GM12892 (cell line): Measurements from ENCODE around the gene DCLK2.

Experiments
- POLR2A ChIP-seq: IDR thresholded peaks from 2 replicates; pipeline ENCODE4 v1.6.1; 2011; ENCODE audit warnings: low read depth, low read length, control low read depth
- POLR2AphosphoS5 ChIP-seq: IDR thresholded peaks from 2 replicates; pipeline ENCODE4 v1.6.1; 2011; ENCODE audit warnings: low read depth, low read length, control low read depth
- TAF1 ChIP-seq: IDR thresholded peaks from 2 replicates; pipeline ENCODE4 v1.6.1; 2011; ENCODE audit warnings: low read depth, mild to moderate bottlenecking, control low read depth, low read length, borderline replicate concordance

DNA sequence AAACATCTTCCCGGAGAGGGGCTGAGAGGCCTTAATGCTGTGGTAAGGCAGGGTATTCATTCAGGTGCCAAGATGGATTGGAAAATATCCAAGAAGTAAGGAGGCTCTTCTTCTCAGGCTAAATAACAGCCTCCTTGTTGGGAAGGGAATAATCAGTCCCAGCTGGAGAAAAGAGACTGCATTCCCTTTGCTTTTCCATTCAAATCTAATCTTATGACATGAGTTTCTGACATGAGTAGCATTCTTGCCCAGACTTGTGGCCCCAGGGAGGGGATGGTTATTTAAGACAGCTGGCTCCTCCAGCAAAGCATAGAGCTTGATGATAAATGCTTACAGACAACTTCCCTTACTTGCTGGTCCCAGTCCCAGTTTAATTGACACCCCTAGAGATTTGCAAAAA, 98.3 kb downstream of the DCLK2 start:
- TF ChIP-seq POLR2A, result no peak
- TF ChIP-seq POLR2AphosphoS5, result no peak
- TF ChIP-seq TAF1, result no peak
